ENCODE measurements around the gene TRAM2.
A peak's percentile ranks its signal among the peaks of the same experiment; 100 is the strongest.

TRAM2 gene

GRCh38 chr6:52547647-52548352 is 29.1 kb downstream of the TRAM2 start:
- DNase-seq (ENCODE audit: low read depth, low spot score), result no peak

DNA sequence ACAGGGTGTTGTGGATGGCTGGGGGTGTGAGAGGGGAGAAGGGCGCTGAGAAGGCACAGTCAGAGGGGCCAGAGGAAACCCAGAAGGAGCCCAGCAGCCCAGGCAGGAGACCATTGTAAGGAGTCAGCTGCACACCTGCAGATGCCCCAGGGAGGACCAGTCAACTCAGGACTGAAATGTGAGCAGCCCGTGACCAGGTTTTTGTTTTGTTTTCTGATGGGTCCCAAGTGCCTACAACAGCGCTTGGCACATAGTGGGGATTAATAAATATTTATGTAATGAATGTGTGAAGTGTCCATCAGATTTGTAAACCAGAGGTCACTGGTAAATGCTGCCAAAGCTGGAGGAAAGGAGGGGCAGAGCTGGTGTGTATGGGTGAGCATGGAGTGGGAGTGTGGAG is 30.2 kb downstream of the TRAM2 start:
- no peak for DNase-seq (ENCODE audit: low read depth, low spot score)

DNA sequence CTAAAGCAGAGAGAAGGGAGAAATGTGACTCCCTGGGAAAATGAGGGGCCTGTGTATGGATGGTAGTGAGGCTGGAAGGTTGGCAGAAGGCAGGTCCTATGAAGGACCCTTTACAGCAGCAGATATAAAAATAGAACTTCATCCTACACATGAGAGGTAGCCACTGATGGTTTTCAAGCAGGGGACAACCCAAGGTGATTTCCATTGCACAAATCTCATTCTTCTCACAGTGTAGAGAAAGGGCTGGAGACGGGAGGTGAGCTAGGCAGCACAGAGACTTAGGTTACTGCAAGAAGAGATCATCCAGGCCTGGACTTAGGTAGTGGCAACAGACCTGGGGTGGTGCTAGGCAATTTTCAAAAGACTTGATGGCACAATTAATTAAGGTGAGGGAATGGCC is 30.7 kb downstream of the TRAM2 start:
- DNase-seq (ENCODE audit: low read depth, low spot score), result no peak

- no peak for DNase-seq (ENCODE audit: low read depth, low spot score)
These were observed 31.3 kb downstream of the TRAM2 start for GRCh38 chr6:52545406-52546119.

GRCh38 chr6:52544602-52545405 is 32.1 kb downstream of the TRAM2 start:
- no peak for DNase-seq (ENCODE audit: low read depth, low spot score)

GRCh38 chr6:52543729-52544601 is 32.9 kb downstream of the TRAM2 start:
- DNase-seq (ENCODE audit: low read depth, low spot score), result peak; percentile 18

DNA sequence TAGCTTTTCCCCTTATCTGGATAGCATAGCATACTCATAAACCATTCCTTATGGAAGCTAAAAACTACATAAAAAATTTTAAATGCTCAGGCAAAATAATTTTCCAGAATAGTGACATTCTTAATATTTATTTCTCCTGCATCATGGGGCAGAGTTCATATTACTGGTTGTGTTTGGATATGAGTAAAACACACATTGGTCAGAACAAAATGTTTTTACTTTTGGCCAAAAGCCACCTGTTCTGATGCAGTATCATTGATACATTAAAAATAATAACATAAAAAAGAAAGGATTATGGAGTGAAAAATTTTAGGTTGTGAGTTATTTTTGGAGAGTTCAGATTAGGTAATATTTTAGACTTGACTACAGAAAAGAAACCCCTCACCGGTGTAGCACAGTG is 33.6 kb downstream of the TRAM2 start:
- DNase-seq (ENCODE audit: low read depth, low spot score), result no peak

- DNase-seq (ENCODE audit: low read depth, low spot score), result no peak
These were observed 35.7 kb downstream of the TRAM2 start for GRCh38 chr6:52541135-52541534.

- no peak for DNase-seq (ENCODE audit: low read depth, low spot score)
These were observed 36.5 kb downstream of the TRAM2 start for GRCh38 chr6:52540286-52540902.

- no peak for DNase-seq (ENCODE audit: low read depth, low spot score)
These were observed 37.3 kb downstream of the TRAM2 start for GRCh38 chr6:52539607-52540006.

- no peak for DNase-seq (ENCODE audit: low read depth, low spot score)
These were observed 37.9 kb downstream of the TRAM2 start for GRCh38 chr6:52538901-52539354.

DNA sequence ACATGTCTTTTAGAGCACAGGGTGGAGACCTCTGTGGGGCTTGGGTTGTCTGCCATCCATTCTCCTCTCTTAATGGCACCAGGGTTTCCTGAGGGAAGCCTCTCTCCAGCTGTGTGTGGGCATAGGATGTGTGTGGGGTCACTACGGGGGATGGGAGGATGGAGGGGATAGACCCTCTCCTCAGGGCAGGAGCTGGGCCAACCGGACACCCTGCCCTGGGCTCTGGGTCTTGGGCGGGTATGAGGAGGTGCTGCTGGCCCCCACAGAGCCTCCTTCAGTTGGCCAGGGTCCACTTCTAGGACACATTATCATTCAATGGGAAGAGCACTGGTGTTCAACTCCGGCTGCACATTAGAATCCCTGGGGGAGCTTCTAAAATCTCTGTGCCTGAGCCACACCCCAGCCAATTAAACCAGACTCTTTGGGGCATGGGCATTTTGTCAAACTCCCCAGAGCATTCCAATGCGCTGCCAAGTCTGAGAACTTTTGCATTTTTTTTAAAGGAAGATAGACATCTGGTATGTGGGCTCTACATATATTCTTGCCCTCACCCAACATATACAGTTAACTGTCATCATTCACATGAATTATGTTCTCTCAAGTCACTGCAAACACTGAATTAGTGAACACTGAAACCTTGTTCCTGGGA is 38.5 kb downstream of the TRAM2 start:
- no peak for DNase-seq (ENCODE audit: low read depth, low spot score)

- no peak for DNase-seq (ENCODE audit: low read depth, low spot score)
These were observed 39.7 kb downstream of the TRAM2 start for GRCh38 chr6:52537001-52537753.

DNA sequence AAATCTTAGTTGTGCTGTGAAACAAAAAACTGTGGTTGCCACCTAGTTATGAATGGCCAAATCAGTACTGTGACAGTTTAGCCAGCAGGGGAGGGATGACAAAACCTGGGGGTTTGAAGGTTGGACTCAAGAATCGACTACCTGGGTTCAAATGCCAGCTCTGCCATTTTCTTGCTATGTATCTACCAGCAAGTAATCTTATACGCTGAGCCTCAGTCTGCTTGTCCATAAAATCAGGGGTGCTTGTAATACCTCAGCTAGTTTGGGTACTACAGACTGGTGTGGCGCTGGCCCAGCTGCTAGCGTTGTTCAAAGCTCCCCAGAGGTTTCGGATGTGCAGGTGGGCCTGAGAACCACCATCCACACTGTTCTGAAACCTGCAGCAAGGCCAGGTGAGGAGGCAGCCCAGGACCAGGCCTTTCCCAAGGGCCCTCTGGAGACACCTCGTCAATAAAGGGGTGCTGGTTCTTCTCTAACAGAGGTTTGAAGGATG is 40.4 kb downstream of the TRAM2 start:
- no peak for DNase-seq (ENCODE audit: low read depth, low spot score)

DNA sequence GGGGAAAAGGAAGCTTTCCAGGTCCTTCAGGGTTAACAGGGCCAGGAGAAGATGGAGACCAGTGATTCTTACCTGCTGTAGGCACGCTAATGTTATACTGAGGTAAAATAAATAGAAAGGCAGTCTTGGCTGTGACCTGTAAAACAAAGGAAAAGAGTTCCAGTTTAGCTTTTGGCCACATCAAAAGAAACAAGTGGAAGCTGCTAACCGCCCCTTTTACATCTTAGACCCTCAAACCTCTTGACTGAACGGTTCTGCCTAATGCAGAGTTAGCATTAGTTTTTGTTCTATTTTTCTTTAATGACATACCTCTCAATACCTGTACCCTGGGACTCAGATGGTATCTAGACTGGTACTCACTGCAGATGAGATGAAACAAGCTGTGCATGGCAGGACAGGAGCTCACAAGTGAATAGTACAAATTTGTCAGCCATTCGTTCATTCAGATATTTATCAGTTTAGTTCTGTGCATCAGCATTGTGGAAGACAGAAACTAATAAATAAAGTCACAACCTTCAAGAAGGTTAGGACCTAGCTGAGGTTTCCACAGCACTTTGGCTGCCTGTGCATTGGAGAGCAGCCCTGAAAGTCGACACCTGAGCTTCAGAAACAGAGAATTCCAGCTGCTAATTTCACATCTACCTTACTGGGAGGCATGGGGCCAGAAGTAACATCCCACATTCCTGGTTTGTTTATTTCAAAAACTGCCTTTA is 41.0 kb downstream of the TRAM2 start:
- DNase-seq (ENCODE audit: low read depth, low spot score), result no peak

DNA sequence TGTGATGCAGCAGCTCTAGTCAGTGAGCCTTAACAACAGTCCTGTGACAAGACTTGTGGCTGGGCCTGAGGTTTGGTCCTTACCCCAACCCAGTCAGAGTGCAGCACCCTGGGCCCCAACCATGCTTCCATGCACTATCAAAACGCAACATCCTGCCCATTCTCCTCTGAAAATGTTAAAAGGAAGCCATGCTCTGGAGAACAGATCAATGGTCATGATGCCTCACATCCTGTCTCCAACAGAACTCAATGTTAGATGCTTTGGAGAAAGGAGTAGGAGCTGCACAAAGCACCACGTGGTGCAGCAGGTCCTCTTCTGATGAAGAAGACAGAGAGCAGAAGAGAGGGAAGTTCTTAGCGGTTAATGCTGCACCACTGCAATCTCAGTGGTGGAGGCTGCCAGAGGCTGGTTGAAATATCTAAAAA is 41.9 kb downstream of the TRAM2 start:
- no peak for DNase-seq (ENCODE audit: low read depth, low spot score)

GRCh38 chr6:52534363-52534762 is 42.5 kb downstream of the TRAM2 start:
- no peak for DNase-seq (ENCODE audit: low read depth, low spot score)

GRCh38 chr6:52533491-52533890 is 43.4 kb downstream of the TRAM2 start:
- DNase-seq (ENCODE audit: low read depth, low spot score), result no peak

GRCh38 chr6:52532457-52532856 is 44.4 kb downstream of the TRAM2 start:
- no peak for DNase-seq (ENCODE audit: low read depth, low spot score)

All from ELF-1 (cell line).